Measurements from ENCODE around the gene ADD2. TPM values are rescaled to one million over a fixed set of nuclear protein-coding genes. Genes with fewer than 3 reads are reported as not detected.

ADD2 gene
- total RNA-seq, 2 donors from 2014 or later, result 14.8 to 53.0 TPM

GRCh38 chr2:70793450-70793849 is 25.4 kb upstream of the ADD2 start:
- H3K4me3 Mint-ChIP-seq, result no peak overlapping the region
- H3K9me3 ChIP-seq (ENCODE audit: control insufficient read depth, low read length), result no peaks in the 10 kb centered on the region
- no peak overlapping the region for H3K27ac Mint-ChIP-seq
- peaks cover 73% of the 10 kb centered on the region for H3K27me3 Mint-ChIP-seq (ENCODE audit: insufficient read depth)
- no peak for TF ChIP-seq CTCF (conservative IDR thresholded peaks at IDR 0.05)
- H3K4me3 ChIP-seq (ENCODE audit: low read length), result no peak overlapping the region
- no peak for DNase-seq
- no peak overlapping the region for H3K9ac ChIP-seq (ENCODE audit: extremely low read depth, low read length, poor library complexity, severe bottlenecking)
- peaks cover 60% of the 10 kb centered on the region for H3K27me3 ChIP-seq (ENCODE audit: control insufficient read depth, insufficient read depth, low read length, poor library complexity, severe bottlenecking)
- 100% methylated on average over 1 of the region's 2 CpGs; no CpG with 5 or more reads in 1 of the 2 experiments for WGBS, 2 experiments (ENCODE audit: insufficient coverage in 1 of 2, insufficient read length in 1 of 2)
- H3K4me1 ChIP-seq (ENCODE audit: control insufficient read depth, insufficient read depth, low read length), result no peaks in the 10 kb centered on the region
- peaks cover 4% of the 10 kb centered on the region for H3K9me3 Mint-ChIP-seq
- no peaks in the 10 kb centered on the region for H3K36me3 ChIP-seq (ENCODE audit: control insufficient read depth, insufficient read depth, low read length)
- H3K27ac ChIP-seq (ENCODE audit: low read depth, low read length), result no peak overlapping the region
- peaks cover 27% of the 10 kb centered on the region for H3K4me1 Mint-ChIP-seq
- no peaks in the 10 kb centered on the region for H3K36me3 Mint-ChIP-seq (ENCODE audit: low read depth)

GRCh38 chr2:70790136-70790828 is 22.3 kb upstream of the ADD2 start, which contains the start of gene FIGLA:
TSS of gene FIGLA (minus strand) at chr2:70790643. CDS start at chr2:70790638, 5 bp downstream.
- Mint-ChIP-seq H3K27me3 (ENCODE audit: insufficient read depth) (peaks cover 93% of the 10 kb centered on the region), H3K36me3 (ENCODE audit: low read depth) (no peaks in the 10 kb centered on the region), H3K4me3 (peak within 1 kb of the TSS; percentile 42), H3K4me1 (peaks cover 3% of the 10 kb centered on the region), H3K27ac (no peak within 1 kb of the TSS), H3K9me3 (no peaks in the 10 kb centered on the region)
- Histone ChIP-seq H3K27ac (ENCODE audit: low read depth, low read length) (no peak within 1 kb of the TSS), H3K9ac (ENCODE audit: extremely low read depth, low read length, poor library complexity, severe bottlenecking) (no peak within 1 kb of the TSS), H3K27me3 (ENCODE audit: control insufficient read depth, insufficient read depth, low read length, poor library complexity, severe bottlenecking) (peaks cover 90% of the 10 kb centered on the region), H3K36me3 (ENCODE audit: control insufficient read depth, insufficient read depth, low read length) (no peaks in the 10 kb centered on the region), H3K4me3 (ENCODE audit: low read length) (peak within 1 kb of the TSS; percentile 70), H3K9me3 (ENCODE audit: control insufficient read depth, low read length) (no peaks in the 10 kb centered on the region), H3K4me1 (ENCODE audit: control insufficient read depth, insufficient read depth, low read length) (no peaks in the 10 kb centered on the region)
- 3 to 4% methylated on average over 37 to 69 of the region's 69 CpGs for WGBS, 2 experiments (ENCODE audit: insufficient coverage in 1 of 2, insufficient read length in 1 of 2)
- DNase-seq, result peak; percentile 85
- TF ChIP-seq CTCF (conservative IDR thresholded peaks at IDR 0.05), result no peak

GRCh38 chr2:70789304-70790135 is 21.5 kb upstream of the ADD2 start:
- H3K36me3 Mint-ChIP-seq (ENCODE audit: low read depth), result no peaks in the 10 kb centered on the region
- no peaks in the 10 kb centered on the region for H3K9me3 Mint-ChIP-seq
- WGBS, 2 experiments (ENCODE audit: insufficient coverage in 1 of 2, insufficient read length in 1 of 2), result 4 to 8% methylated on average over 20 to 33 of the region's 33 CpGs
- Histone ChIP-seq H3K9me3 (ENCODE audit: control insufficient read depth, low read length) (no peaks in the 10 kb centered on the region), H3K36me3 (ENCODE audit: control insufficient read depth, insufficient read depth, low read length) (no peaks in the 10 kb centered on the region), H3K4me3 (ENCODE audit: low read length) (peak overlapping the region; percentile 70), H3K4me1 (ENCODE audit: control insufficient read depth, insufficient read depth, low read length) (no peaks in the 10 kb centered on the region), H3K27ac (ENCODE audit: low read depth, low read length) (no peak overlapping the region), H3K9ac (ENCODE audit: extremely low read depth, low read length, poor library complexity, severe bottlenecking) (no peak overlapping the region), H3K27me3 (ENCODE audit: control insufficient read depth, insufficient read depth, low read length, poor library complexity, severe bottlenecking) (peaks cover 90% of the 10 kb centered on the region)
- peak overlapping the region; percentile 42 for H3K4me3 Mint-ChIP-seq
- peak; percentile 95 for DNase-seq
- peaks cover 3% of the 10 kb centered on the region for H3K4me1 Mint-ChIP-seq
- peaks cover 90% of the 10 kb centered on the region for H3K27me3 Mint-ChIP-seq (ENCODE audit: insufficient read depth)
- no peak overlapping the region for H3K27ac Mint-ChIP-seq
- TF ChIP-seq CTCF (conservative IDR thresholded peaks at IDR 0.05), result peak; percentile 86
